HL-60 (cell line): ENCODE data around the gene SPATS2.

ENCODE experiments used
- DNase-seq, 2 experiments: peaks; one replicate each; pipeline ENCODE4 v3.0.0-alpha.2; 2010 to 2020; ENCODE audit warnings: low read depth in 1 of 2, low spot score in 1 of 2
- H3K27ac ChIP-seq: fragments of 250-450 bp; sonication (Bioruptor Pico); replicated peaks from 2 replicates; pipeline ENCODE4 v1.5.1; 2020; ENCODE audit warnings: mild to moderate bottlenecking, moderate library complexity
- H3K27me3 ChIP-seq: fragments of 250-450 bp; sonication (Bioruptor Pico); 2 replicates; pipeline ENCODE4 v1.5.1; 2021; ENCODE audit warnings: mild to moderate bottlenecking, moderate library complexity; ENCODE audit not compliant: insufficient read depth, poor library complexity, severe bottlenecking
- H3K4me3 ChIP-seq: replicated peaks from 2 replicates; pipeline ENCODE4 v1.5.1; 2011; ENCODE audit warnings: mild to moderate bottlenecking, control low read depth, low read length; ENCODE audit not compliant: insufficient read depth
- GABPA ChIP-seq: IDR thresholded peaks from 2 replicates; pipeline ENCODE4 v1.6.1; 2012; ENCODE audit warnings: low read depth
- POLR2AphosphoS5 ChIP-seq: IDR thresholded peaks from 2 replicates; pipeline ENCODE4 v1.6.1; 2012; ENCODE audit warnings: low read depth
- SPI1 ChIP-seq: IDR thresholded peaks from 2 replicates; pipeline ENCODE4 v1.6.1; 2012; ENCODE audit warnings: low read depth, mild to moderate bottlenecking, borderline replicate concordance
- TF ChIP-seq, protein P1 (sequence below): IDR thresholded peaks from one replicate; pipeline ENCODE4 v1.5.1; 2011; ENCODE audit warnings: low read length, control low read depth, inconsistent platforms; ENCODE audit not compliant: insufficient read depth
- TF ChIP-seq, protein P2 (sequence below): IDR thresholded peaks from 2 replicates; pipeline ENCODE4 v1.6.1; 2012; ENCODE audit warnings: low read depth; ENCODE audit not compliant: insufficient replicate concordance

The SPATS2 gene

DNA sequence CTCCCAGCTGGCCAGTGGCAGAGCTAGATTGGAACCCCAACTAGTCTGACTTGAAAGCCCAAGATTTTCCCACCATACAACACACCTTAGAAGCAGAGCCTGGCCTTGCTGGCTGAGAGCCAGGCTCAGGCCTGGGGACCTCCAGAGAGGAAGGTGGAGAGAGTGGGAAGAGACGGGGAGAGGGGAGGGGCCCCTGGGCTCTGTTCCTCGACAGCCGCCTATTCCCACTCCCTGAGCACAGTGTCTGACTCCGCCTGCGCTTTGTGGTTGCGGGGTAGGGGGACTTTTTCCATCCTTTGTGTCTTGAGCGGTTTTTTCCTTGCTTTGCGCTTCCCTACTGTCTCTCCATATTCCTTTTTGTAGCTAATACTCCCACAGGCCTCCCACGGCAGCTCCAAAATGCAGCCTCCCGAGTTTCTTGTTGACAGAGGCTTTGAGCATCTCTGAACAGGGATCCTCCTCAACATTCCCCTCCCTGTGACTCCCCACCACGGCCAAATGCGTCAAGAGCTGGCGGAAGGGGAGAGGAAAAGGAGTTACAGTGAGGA lies 167.5 kb downstream of the SPATS2 start:
- no peak overlapping the region for H3K27ac ChIP-seq
- no peak for TF ChIP-seq GABPA
- no peak for TF ChIP-seq POLR2AphosphoS5
- TF ChIP-seq, protein P1, sequence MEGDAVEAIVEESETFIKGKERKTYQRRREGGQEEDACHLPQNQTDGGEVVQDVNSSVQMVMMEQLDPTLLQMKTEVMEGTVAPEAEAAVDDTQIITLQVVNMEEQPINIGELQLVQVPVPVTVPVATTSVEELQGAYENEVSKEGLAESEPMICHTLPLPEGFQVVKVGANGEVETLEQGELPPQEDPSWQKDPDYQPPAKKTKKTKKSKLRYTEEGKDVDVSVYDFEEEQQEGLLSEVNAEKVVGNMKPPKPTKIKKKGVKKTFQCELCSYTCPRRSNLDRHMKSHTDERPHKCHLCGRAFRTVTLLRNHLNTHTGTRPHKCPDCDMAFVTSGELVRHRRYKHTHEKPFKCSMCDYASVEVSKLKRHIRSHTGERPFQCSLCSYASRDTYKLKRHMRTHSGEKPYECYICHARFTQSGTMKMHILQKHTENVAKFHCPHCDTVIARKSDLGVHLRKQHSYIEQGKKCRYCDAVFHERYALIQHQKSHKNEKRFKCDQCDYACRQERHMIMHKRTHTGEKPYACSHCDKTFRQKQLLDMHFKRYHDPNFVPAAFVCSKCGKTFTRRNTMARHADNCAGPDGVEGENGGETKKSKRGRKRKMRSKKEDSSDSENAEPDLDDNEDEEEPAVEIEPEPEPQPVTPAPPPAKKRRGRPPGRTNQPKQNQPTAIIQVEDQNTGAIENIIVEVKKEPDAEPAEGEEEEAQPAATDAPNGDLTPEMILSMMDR = no peak
- TF ChIP-seq, protein P2, sequence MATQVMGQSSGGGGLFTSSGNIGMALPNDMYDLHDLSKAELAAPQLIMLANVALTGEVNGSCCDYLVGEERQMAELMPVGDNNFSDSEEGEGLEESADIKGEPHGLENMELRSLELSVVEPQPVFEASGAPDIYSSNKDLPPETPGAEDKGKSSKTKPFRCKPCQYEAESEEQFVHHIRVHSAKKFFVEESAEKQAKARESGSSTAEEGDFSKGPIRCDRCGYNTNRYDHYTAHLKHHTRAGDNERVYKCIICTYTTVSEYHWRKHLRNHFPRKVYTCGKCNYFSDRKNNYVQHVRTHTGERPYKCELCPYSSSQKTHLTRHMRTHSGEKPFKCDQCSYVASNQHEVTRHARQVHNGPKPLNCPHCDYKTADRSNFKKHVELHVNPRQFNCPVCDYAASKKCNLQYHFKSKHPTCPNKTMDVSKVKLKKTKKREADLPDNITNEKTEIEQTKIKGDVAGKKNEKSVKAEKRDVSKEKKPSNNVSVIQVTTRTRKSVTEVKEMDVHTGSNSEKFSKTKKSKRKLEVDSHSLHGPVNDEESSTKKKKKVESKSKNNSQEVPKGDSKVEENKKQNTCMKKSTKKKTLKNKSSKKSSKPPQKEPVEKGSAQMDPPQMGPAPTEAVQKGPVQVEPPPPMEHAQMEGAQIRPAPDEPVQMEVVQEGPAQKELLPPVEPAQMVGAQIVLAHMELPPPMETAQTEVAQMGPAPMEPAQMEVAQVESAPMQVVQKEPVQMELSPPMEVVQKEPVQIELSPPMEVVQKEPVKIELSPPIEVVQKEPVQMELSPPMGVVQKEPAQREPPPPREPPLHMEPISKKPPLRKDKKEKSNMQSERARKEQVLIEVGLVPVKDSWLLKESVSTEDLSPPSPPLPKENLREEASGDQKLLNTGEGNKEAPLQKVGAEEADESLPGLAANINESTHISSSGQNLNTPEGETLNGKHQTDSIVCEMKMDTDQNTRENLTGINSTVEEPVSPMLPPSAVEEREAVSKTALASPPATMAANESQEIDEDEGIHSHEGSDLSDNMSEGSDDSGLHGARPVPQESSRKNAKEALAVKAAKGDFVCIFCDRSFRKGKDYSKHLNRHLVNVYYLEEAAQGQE = no peak
- no peak for TF ChIP-seq SPI1
- peaks cover 16% of the 10 kb centered on the region for H3K27me3 ChIP-seq
- DNase-seq = no peak
- H3K4me3 ChIP-seq = no peak overlapping the region

DNA sequence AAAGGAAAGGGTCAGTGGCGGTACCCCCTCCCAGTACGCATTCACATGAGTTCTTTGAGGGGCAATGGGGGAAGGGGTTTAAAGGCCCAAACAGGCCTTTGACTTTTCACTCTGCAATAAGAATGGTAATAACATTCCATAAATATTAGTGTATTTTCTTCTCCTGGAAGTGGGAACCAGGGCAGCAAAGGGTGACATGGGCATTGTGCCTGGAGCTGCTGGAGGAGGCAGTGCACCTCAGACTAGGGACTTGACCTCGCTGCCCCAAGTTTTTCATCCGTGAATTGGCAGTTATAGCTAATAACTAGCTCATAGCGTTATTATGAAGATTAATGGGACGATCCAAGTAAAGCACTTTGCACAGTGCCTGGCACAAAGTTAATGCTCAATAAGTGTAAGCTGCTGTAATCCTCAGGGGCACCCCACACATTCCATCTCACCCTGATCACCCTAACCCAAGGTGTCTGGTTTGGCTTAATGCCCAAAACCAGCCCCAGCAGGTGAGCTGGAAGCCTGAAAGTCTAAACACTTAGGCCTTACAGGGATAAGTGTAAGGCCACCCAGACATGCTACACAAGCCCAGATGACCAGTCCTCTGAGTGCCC lies 168.8 kb downstream of the SPATS2 start:
- no peak for DNase-seq
- H3K27me3 ChIP-seq = peaks cover 24% of the 10 kb centered on the region

DNA sequence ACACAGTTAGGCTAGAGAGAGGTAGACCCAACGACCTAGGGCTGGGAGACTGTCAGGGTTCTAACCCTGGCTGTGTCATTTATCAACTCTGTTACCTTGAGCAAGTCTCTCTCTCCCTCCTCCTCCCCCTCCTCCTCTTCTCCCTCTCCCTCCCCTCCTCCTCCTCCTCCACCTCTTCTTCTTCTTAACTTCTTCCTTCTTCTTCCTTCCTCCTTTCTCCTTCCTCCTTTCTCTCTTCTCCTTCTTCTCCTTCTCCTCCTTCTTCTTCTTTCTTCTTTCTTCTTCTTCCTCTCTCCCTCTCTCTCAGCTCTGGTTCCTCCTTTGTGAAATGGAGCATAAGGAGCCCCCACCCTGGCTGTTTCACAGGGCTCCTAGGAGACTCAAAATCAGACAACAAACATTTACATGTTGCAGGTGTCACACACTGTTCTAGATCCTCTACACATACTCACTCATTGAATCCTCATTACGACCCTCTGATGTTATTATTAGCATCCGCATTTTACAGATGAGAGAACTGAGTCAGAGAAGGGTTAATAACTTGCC lies 169.3 kb downstream of the SPATS2 start:
- Histone ChIP-seq H3K27ac (no peak overlapping the region), H3K27me3 (peaks cover 24% of the 10 kb centered on the region), H3K4me3 (no peak overlapping the region)
- peak; percentile 45 to 57 for DNase-seq
- TF ChIP-seq SPI1 (0 out of 2 replicates have a peak, but pooled peaks have one; percentile 39), GABPA (no peak)

More for the DNA sequence above, 168.8 kb downstream of the SPATS2 start:
- no peak overlapping the region for H3K27ac ChIP-seq
- H3K4me3 ChIP-seq = no peak overlapping the region
- TF ChIP-seq SPI1 = no peak
- no peak for TF ChIP-seq POLR2AphosphoS5
- TF ChIP-seq GABPA = no peak
- TF ChIP-seq, protein P2 = no peak
- TF ChIP-seq, protein P1 = no peak

DNA sequence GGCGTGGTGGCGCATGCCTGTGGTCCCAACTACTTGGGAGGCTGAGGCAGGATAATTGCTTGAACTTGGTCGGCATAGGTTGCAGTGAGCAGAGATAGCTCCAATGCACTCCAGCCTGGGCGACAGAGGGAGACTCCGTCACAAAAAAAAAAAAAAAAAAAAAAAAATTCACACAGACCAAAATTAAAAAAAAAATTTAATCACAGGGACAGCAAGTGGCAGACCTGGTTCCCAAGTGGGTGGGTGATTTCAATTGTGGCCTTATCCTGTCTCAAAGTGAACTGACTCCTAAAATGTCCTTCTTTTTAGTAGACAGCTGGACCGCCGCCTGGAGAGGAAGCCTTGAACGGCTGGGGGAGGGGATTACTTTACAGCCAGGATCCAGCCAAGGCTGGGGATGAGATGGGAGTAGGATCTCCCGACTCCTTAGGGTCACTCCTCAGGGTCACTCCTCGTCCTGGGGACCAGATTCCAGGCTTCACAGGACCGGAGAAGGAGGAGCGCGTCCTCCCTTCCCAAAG lies 170.0 kb downstream of the SPATS2 start:
- H3K4me3 ChIP-seq = peak overlapping the region; percentile 26
- TF ChIP-seq, protein P1 = no peak
- no peak for TF ChIP-seq GABPA
- TF ChIP-seq, protein P2 = no peak
- TF ChIP-seq POLR2AphosphoS5 = no peak
- DNase-seq = peak in 1 of 2 experiments; percentile 36
- no peak overlapping the region for H3K27ac ChIP-seq
- H3K27me3 ChIP-seq = peaks cover 24% of the 10 kb centered on the region
